Measurements from ENCODE around the gene CD79B.

CD79B gene

GRCh38 chr17:63950940-63951907 is 19.1 kb upstream of the CD79B start:
- peak; percentile 79 for DNase-seq (ENCODE audit: low spot score)

- no peak for DNase-seq (ENCODE audit: low spot score)
Measured at GRCh38 chr17:63949576-63950250, 17.6 kb upstream of the CD79B start.

- no peak for DNase-seq (ENCODE audit: low spot score)
Measured at GRCh38 chr17:63948521-63948920, 16.4 kb upstream of the CD79B start.

- no peak for DNase-seq (ENCODE audit: low spot score)
Measured at GRCh38 chr17:63947711-63948330, 15.7 kb upstream of the CD79B start.

- DNase-seq (ENCODE audit: low spot score), result peak; percentile 88
Measured at GRCh38 chr17:63946440-63947363, 14.6 kb upstream of the CD79B start.

- DNase-seq (ENCODE audit: low spot score), result peak; percentile 84
Measured at GRCh38 chr17:63945784-63946439, 13.8 kb upstream of the CD79B start.

- DNase-seq (ENCODE audit: low spot score), result no peak
Measured at GRCh38 chr17:63944736-63945499, 12.8 kb upstream of the CD79B start.

- no peak for DNase-seq (ENCODE audit: low spot score)
Measured at GRCh38 chr17:63943745-63944144, 11.6 kb upstream of the CD79B start.

- no peak for DNase-seq (ENCODE audit: low spot score)
Measured at GRCh38 chr17:63942309-63942985, 10.3 kb upstream of the CD79B start.

GRCh38 chr17:63941751-63942150 is 9.6 kb upstream of the CD79B start:
- DNase-seq (ENCODE audit: low spot score), result no peak

- DNase-seq (ENCODE audit: low spot score), result no peak
Measured at GRCh38 chr17:63941162-63941561, 9.0 kb upstream of the CD79B start.

GRCh38 chr17:63940584-63940983 is 8.5 kb upstream of the CD79B start:
- no peak for DNase-seq (ENCODE audit: low spot score)

- DNase-seq (ENCODE audit: low spot score), result no peak
Measured at GRCh38 chr17:63939884-63940283, 7.8 kb upstream of the CD79B start.

- DNase-seq (ENCODE audit: low spot score), result no peak
Measured at GRCh38 chr17:63939401-63939800, 7.3 kb upstream of the CD79B start.

GRCh38 chr17:63937920-63938319 is 5.8 kb upstream of the CD79B start:
- DNase-seq (ENCODE audit: low spot score), result no peak

- no peak for DNase-seq (ENCODE audit: low spot score)
Measured at GRCh38 chr17:63937319-63937718, 5.2 kb upstream of the CD79B start.

GRCh38 chr17:63934183-63935112 is 2.3 kb upstream of the CD79B start:
- DNase-seq (ENCODE audit: low spot score), result peak; percentile 35

- no peak for DNase-seq (ENCODE audit: low spot score)
Measured at GRCh38 chr17:63933598-63933997, 1.5 kb upstream of the CD79B start.

GRCh38 chr17:63932721-63933120 is 590 bp upstream of the CD79B start:
- DNase-seq (ENCODE audit: low spot score), result no peak
